ENCODE data around the gene CXCL1.

Gene CXCL1

DNA sequence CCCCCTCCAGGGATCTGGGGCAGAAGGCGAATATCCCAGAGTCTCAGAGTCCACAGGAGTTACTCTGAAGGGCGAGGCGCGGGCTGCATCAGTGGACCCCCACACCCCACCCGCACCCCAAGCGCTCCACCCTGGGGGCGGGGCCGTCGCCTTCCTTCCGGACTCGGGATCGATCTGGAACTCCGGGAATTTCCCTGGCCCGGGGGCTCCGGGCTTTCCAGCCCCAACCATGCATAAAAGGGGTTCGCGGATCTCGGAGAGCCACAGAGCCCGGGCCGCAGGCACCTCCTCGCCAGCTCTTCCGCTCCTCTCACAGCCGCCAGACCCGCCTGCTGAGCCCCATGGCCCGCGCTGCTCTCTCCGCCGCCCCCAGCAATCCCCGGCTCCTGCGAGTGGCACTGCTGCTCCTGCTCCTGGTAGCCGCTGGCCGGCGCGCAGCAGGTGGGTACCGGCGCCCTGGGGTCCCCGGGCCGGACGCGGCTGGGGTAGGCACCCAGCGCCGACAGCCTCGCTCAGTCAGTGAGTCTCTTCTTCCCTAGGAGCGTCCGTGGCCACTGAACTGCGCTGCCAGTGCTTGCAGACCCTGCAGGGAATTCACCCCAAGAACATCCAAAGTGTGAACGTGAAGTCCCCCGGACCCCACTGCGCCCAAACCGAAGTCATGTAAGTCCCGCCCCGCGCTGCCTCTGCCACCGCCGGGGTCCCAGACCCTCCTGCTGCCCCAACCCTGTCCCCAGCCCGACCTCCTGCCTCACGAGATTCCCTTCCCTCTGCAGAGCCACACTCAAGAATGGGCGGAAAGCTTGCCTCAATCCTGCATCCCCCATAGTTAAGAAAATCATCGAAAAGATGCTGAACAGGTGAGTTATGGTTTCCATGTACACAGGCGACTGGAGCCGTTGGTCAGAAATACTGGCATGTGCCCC lies at the start of gene CXCL1:
TSS of gene CXCL1 (plus strand) at position 264 of the 926 bp plus-strand sequence. CDS start at position 342, 78 bp downstream.
- no peak for DNase-seq (ENCODE audit: low spot score)

DNA sequence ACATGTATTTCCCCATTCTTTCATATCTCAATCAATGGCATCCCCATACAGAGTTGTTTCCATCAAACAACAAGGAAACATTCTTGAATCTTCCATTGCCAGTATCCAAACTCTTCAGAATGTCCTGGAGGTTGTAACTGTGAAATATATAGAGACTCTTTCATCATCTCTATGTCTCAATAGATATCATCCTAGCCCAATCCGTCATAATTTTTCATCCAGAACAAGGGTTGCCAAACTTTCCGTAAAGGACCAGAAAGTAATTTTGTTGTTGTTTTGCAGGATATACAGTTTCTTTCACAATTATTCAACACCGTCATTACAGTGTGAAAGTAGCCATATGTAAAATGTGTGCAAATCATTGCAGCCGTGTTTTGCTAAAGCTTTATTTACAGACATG lies 47.9 kb upstream of the CXCL1 start:
- DNase-seq (ENCODE audit: low spot score), result no peak

DNA sequence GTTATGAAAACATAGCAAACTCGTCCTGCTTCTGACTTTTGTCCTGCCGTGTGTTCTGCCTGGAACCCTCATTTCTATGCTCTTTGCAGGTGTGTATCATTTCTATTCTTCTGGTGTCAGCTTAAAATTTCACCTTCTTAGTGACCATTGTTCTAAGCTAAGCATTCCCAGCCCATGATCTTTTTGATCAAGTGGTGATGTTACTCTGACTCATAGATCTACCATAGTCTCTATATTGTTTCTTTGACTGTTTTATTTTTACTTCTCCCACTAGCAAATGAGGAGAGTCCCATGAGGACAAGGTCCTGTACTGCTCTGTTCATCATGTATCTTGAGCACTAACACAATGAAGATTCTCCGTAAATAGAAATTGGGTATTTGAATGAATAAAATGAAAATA lies 46.8 kb upstream of the CXCL1 start:
- no peak for DNase-seq (ENCODE audit: low spot score)

DNA sequence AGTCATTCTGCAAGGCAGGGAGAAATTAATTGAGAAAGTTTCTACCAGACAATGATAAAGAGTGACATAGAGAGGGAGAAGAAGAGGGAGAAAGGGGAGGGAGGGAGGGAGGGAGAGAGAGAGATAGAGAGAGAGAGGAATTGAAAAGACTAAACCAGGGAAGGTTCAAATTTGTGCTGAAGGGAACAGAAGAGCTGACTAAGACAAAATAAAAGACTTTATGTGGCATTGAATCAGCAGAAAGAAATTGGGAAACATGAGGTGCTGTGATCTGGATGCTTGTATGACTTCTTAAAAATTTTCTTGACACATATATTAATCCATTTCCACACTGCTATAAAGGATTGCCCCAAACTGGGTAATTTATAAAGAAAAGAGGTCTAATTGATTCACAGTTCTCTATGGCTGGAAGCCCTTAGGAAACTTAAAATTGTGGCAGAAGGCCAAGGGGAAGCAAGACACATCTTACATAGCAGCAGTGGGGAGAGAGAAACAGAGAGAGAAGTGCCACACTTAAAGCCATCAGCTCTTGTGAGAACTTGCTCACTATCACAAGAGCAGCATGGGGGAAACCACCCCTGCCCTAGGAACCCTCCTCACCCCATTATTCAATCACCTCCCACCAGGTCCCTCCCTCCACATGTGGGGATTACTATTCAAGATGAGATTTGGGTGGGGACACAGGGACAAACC lies 46.2 kb upstream of the CXCL1 start:
- no peak for DNase-seq (ENCODE audit: low spot score)

DNA sequence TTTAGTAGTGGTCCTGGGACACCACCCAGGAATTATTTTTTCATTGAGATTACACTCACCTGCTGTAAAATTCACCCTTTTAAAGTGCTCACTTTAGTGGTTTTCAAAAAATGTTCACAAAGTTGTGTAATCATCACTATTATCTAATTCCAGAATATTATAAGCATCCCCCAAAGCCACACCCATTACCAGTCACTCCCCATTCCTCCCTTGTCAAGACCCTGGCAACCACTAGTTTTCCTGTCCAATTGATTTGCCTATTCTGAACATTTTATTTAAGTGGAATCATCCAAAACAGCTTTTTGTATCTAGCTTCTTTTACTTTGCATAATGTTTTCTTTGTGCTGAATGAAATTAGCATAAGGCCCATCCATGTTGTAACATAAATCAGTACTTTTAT lies 45.4 kb upstream of the CXCL1 start:
- DNase-seq (ENCODE audit: low spot score), result no peak

DNA sequence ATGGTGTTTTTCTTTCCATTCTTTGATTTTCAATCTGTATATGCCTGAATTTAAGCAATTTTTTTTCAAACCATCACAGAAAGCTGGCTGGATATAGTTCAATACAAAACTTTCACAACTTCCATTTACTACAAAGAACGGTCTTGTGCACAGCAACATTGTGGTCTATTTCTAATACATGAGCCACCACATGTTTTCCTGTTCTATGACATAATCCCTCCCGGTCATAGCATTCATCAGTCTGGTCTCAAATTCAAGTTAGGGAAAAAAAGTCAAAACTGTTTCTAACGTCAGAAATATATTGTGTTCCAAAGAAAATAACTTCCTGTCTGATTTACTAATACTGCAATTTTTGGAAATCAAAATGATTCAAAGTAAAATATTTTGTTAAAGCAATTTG lies 40.2 kb upstream of the CXCL1 start:
- no peak for DNase-seq (ENCODE audit: low spot score)

DNA sequence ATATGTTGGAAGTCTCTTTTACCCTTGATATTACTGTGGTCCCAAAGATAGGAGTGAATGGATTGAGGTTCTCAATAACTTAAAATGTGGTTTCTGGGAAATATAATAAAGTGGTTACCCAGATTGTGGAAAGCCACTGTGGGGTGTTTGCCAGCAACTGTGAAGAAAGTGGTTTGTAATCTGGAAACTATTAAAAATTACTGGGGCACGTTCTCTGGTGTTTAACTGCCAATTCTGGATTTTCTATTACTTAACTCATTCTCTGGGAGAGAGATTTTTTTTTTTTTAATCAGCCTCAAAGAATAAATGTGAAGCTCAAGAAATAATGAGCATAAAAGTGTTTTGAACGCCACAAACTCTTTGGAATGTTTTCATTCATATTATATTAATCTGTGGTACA lies 37.6 kb upstream of the CXCL1 start:
- no peak for DNase-seq (ENCODE audit: low spot score)

DNA sequence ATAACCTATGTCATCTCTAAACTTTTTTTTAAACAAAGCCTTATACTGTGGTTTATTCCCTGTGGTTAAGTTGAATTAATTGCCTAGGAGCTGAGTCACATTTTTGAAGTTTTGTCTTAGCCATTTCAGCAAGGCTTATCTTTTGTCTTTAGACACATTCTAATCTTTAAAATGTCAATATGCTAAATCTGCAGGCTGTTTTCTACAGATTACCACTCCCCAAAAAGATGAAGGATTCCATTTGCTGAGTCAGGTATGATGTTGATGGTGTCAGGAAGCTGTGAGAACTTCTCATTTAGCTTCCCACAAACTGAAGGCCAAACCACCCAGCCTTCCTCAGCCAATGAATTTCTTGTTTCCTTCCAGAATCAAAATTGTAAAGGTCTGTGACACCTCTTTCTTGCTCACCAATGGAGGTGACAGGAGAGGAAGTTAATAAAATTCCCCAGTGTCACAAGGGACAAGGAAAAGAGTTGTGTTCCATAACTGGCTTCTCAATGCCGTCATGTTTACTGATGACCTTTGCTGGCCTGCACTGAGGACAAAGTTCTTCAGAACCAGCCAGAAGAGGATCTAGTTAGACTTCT lies 36.4 kb upstream of the CXCL1 start:
- no peak for DNase-seq (ENCODE audit: low spot score)

DNA sequence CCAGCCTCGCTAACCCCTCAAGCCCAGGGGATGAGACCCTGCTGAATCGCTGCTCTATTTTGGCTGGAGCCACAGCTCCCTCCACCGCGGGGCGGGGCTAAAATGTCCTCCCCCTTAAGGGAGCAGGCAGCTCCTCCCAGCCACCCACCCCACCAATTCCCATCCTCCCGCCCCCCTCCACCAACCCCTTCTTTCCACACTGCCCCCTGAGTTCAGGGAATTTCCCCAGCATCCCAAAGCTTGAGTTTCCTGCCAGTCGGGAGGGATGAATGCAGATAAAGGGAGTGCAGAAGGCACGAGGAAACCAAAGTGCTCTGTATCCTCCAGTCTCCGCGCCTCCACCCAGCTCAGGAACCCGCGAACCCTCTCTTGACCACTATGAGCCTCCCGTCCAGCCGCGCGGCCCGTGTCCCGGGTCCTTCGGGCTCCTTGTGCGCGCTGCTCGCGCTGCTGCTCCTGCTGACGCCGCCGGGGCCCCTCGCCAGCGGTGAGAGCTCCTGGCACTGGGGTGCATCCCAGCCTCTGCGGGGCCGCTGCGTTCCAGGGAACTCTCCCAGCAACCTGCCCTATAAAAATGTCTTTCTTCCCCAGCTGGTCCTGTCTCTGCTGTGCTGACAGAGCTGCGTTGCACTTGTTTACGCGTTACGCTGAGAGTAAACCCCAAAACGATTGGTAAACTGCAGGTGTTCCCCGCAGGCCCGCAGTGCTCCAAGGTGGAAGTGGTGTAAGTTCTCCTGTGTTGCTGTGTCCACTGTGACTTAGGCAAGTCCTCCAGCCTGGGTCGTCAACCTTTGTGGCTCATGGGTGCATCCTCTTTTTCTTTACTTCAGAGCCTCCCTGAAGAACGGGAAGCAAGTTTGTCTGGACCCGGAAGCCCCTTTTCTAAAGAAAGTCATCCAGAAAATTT lies 32.6 kb upstream of the CXCL1 start, which contains the start of gene CXCL6:
TSS of gene CXCL6 (plus strand) at position 306 of the 907 bp plus-strand sequence. CDS start at position 379, 73 bp downstream.
- DNase-seq (ENCODE audit: low spot score), result no peak

DNA sequence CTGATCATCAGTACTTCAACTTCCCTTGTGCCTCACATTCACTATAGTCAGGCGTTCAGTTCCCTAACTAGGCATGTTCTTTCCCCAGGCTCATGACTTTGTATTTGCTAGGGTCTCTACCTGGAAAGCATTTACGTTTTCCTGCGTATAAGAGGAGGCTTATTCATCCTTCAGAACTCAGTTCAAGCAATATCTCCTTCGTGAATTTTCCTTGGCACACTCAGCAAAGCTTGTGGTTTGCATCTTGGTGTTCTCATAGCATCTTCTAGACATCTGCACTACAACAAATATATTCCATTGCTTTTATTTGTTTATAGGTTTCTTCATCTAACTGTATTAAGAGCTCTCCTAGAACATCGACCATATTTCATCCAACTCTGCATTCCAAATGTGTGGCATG lies 30.1 kb upstream of the CXCL1 start:
- DNase-seq (ENCODE audit: low spot score), result no peak

DNA sequence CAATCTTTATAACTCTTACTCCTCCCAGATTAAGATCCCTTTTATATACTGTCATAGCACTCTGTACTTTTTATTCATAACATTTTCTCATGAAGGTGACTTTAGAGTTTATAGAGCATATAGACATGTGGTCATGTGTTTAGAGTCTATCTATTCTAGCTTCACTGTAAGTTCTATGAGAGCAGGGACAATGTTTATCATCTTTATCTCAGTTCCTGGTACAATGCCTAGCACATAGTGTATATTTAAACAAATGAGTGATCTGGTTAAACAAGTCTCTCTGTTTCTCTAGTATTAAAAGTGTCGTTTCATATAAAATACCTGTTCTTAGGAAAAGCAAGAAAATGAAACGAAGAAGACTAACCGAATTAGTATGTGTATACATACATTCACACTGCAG lies 29.5 kb upstream of the CXCL1 start:
- DNase-seq (ENCODE audit: low spot score), result no peak

DNA sequence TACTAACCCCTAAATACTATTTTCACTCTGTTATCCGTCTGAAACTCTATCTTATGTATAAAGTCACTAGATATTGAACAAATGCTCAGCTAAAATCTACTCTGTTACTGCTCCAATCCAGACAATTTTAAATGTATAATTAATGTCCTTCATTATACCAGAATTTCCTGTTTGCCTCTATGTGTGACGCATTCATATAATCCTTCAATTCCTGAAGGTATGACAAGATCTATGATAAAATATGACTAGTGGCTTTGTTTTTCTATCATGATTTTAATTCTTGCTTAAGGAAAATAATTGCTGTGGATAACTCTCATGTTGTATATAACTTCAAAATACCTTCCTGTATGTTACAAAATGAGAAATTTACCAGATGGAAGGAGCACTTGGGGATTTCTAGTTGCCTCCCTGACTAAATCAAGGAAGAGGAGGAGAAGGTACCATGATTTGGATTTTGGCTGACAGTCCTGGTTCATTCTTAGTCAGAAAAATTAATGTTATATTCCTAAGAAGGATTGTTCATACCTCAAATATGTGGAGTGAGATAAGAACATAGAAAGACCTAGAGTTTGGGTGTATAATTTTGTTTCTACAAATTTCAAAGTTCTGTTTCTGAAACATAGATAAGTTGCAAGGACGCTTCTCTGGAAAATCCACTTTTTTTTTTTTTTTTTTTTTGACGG lies 27.8 kb upstream of the CXCL1 start:
- no peak for DNase-seq (ENCODE audit: low spot score)

DNA sequence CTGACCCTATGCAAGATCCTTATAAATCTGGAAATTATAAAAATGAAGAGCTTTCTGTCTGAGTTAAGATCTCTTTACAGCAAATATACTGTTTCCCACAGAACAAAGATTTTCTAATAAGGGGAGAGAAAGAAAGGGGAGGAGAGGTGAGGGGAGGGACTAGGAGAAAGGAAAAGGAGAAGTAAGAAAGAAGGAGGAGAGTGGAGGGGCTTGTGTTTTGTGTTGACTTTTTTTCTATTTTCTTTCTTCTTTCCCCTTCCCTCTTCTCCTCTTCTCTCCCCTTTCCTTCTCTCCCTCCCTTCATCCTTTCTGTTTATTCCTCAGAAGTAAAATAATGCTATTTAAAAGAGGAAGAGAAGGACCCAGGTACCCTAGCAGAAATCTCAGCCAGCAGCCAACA lies 26.5 kb upstream of the CXCL1 start:
- no peak for DNase-seq (ENCODE audit: low spot score)

DNA sequence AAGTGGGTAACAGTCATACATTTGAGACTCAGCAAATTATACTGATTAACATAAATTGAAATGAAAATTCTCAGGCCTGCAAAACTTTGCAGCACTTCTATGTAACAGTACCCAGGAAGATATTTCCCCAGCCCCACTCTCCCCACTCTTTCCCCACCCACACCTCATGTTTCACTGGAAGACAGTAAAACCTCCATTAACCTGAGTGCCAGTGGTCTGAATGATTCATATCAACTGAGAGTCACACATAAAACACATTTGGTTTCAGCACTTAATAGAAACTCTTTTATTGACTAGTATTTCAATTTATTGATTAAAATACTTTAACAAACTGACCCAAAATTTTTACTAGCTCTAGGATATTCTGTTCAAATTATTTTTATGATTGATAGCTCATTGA lies 25.8 kb upstream of the CXCL1 start:
- DNase-seq (ENCODE audit: low spot score), result no peak

DNA sequence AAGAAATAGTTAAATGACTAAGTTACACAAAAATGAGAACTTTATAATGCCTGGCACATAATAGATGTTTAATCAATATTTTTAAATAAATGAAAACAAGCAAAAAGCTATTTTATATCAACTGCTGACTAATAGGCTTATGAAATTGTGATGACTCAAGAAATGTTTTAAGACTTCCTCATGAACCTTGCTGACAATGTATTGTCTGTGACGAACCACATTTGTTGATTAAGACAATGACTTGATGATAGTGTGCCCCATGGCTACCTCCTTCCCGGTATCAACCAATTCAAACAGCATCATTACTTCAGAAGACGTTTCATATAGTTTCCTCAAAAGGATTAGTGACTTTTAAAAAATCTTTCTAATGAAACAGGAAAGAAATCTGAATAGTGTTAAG lies 24.8 kb upstream of the CXCL1 start:
- no peak for DNase-seq (ENCODE audit: low spot score)

DNA sequence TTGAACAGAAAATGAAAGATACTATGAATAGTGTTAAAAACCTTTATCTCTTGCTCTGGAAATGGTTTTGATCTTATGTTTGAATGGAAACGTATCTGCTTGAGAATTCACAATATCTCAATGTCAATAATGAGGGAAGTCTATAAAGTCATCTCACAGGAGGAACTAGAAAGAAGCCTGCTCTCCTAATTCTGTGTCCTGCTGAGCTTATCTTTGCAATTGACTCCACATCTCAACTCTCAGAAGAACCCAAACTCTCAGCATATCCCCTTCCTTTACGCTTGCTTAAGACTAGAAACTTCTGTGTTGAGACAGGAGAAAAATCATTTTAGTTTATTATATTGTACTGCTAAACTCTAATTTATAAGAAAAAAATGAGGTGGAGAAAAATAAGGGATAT lies 24.4 kb upstream of the CXCL1 start:
- no peak for DNase-seq (ENCODE audit: low spot score)

DNA sequence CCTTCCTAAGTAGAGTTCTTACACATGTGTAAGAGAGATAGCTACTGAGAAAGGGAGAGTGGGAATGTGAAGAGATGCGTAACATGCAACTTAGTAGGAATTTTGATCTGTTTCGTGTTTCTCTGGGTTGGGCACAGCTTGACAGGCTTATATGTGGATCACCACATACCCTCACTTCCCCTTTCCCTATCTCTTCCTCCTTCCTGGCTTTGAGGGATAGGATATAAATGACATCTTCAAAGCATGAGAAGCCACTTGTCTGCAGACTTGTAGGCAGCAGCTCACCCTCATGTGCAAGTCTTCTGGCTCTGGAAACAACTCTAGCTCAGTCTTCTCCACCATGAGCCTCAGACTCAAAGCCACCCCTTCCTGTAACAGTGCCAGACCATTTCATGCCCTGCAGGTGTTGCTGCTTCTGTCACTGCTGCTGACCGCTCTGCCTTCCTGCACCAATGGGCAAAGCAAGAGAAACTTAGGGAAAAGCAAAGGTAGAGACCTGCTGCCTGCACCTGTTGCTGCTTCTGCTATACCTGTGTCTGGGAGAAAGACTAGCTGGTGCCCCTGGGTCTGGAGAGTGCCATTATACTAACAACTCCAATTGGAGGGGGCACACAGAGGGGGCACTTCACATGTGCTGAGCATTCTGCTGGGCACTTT lies 21.5 kb upstream of the CXCL1 start:
- no peak for DNase-seq (ENCODE audit: low spot score)

DNA sequence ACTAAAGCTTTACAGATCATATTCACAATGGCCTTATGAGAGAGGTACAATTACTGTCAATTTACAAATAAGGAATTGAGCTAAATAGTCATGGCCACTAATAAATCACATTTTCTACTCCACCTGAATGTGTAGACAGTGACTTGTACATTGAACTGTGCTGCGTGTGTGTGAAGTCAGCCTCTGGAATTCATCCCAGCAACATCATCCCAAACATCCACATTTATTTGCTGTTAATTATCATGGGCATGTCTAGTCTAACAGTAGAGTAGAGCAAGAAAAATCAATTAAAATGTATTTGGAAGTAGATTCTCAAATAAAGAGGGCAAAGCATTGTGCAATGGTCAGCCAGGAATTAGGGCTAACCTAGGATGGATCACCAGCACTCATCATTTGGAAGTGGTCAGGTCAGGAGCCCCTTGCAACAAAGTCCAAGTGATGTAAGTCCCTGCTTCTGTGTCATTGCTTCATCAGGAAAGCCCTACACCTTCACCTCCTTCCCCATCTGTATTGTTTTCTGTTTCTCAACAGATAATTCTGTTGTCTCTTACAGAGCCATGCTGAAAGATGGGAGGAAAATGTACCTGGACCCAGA lies 20.9 kb upstream of the CXCL1 start:
- DNase-seq (ENCODE audit: low spot score), result no peak

DNA sequence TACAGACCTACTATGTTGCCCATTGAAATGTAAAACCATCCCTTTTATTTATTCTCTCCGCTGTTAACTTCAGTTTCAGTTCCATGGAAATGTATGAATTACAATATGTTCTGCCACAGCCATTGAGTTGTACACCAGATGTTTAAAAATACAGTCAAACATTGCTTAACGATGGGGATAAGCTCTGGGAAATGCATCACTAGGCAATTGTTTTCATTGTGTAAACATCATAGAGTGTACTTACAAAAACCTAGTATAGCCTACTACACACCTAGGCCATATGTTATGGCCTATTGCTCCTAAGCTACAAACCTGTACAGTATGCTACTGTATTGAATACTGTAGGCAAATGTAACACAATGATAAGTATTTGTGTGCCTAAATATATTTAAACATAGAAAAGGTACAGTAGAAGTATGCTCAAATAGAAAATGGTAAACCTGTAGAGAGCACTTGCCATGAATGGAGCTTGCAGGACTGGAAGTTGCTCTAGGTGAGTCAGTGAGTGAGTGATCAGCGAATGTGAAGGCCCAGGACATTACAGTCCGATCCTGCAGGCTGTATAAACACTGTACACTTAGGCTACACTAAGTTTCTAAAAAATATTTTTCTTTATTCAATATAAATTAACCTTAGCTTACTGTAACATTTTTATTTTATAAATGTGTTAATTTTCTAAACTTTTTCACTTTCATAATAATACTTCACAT lies 18.8 kb upstream of the CXCL1 start:
- no peak for DNase-seq (ENCODE audit: low spot score)

DNA sequence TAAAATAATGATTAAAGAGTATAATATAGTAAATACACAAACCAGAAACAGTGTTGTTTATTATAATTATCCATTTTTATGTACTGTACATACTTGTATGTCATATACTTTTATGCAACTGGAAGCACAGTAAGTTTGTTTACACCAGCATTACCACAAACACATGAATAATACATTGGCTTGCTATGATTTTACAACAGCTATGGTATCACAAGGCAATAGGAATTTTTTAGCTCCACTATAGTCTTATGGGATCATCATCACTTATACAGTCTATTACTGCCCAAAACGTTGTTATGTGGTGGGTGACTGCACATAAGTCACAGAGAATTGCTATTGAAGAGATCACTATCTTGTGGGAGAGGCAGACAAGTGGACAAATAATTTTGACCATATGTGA lies 17.9 kb upstream of the CXCL1 start:
- DNase-seq (ENCODE audit: low spot score), result no peak
